GM23248 (cell line): ENCODE measurements around the gene ZBTB40.

Experiments used
- EZH2 ChIP-seq: fragments of 200-600 bp; sonication (generic); IDR thresholded peaks from 2 replicates; pipeline ENCODE4 v1.6.1; 2018; ENCODE audit warnings: antibody characterized with exemption, mild to moderate bottlenecking; ENCODE audit not compliant: insufficient read depth, poor library complexity, severe bottlenecking
- EZH2phosphoT487 ChIP-seq: fragments of 200-600 bp; sonication (generic); IDR thresholded peaks from 2 replicates; pipeline ENCODE4 v1.6.1; 2018; ENCODE audit warnings: antibody characterized with exemption, moderate library complexity, mild to moderate bottlenecking, low read depth; ENCODE audit not compliant: insufficient read depth

- TF ChIP-seq EZH2 (no peak), EZH2phosphoT487 (no peak)
Observed at GRCh38 chr1:22494943-22495579, 43.4 kb downstream of the ZBTB40 start.
